IMR-90 (cell line): Measurements from ENCODE around the gene FAM171A1. TPM values are rescaled to one million over a fixed set of nuclear protein-coding genes. Genes with fewer than 3 reads are reported as not detected.

Experiments used
- ATAC-seq: fragments of 200-7000 bp; cut with Tn5 transposase; 2 replicates; pipeline ENCODE4 v1.9.1; 2020; ENCODE audit warnings: low read depth, mild to moderate bottlenecking, moderate library complexity
- BruUV-seq: library from RNA; stranded (reverse); fragments of 400-500 nt; replicated peaks from 2 replicates; lab custom pipeline; 2021; lab: Mats Ljungman, UMichigan
- CTCF ChIA-PET: fragments of 300-600 bp; formaldehyde crosslinking; extraction: SDS; loops from one replicate; lab custom pipeline; 2021; ENCODE audit warnings: antibody characterized with exemption; lab: Yijun Ruan, JAX
- POLR2A ChIA-PET: fragments of 300-600 bp; sonication (Branson Sonifier 250); formaldehyde crosslinking; loops from one replicate; lab custom pipeline; 2022; ENCODE audit warnings: antibody characterized with exemption; ENCODE audit not compliant: unreplicated experiment; lab: Charles Lee
- DNase-seq: peaks from one replicate; pipeline ENCODE4 v3.0.0; 2013
- H2AFZ ChIP-seq: replicated peaks from 2 replicates; pipeline ENCODE3; 2013; ENCODE audit warnings: low read length, mild to moderate bottlenecking; ENCODE audit not compliant: poor library complexity
- H2AK5ac ChIP-seq: 2 replicates; pipeline ENCODE4 v1.6.1; 2013; ENCODE audit warnings: low read depth, low read length, inconsistent platforms
- H2AK9ac ChIP-seq: replicated peaks from 2 replicates; pipeline ENCODE3; 2013; ENCODE audit warnings: mild to moderate bottlenecking, low read depth, low read length, moderate library complexity; ENCODE audit not compliant: poor library complexity
- H2BK120ac ChIP-seq: 2 replicates; pipeline ENCODE4 v1.6.1; 2013; ENCODE audit warnings: low read depth, low read length, inconsistent platforms
- H2BK15ac ChIP-seq: 3 replicates; pipeline ENCODE4 v1.6.1; 2013; ENCODE audit warnings: low read depth, low read length, inconsistent platforms
- H2BK20ac ChIP-seq: 2 replicates; pipeline ENCODE4 v1.6.1; 2013; ENCODE audit warnings: low read depth, mild to moderate bottlenecking, inconsistent platforms, low read length, moderate library complexity
- H2BK5ac ChIP-seq: 2 replicates; pipeline ENCODE4 v1.6.1; 2013; ENCODE audit warnings: mild to moderate bottlenecking, low read depth, low read length, inconsistent platforms; ENCODE audit not compliant: poor library complexity, severe bottlenecking
- H3K14ac ChIP-seq: replicated peaks from 2 replicates; pipeline ENCODE4 v1.6.1; 2013; ENCODE audit warnings: low read depth, low read length, inconsistent platforms
- H3K18ac ChIP-seq: 2 replicates; pipeline ENCODE4 v1.6.1; 2013; ENCODE audit warnings: low read depth, low read length, control low read depth
- H3K23ac ChIP-seq: 2 replicates; pipeline ENCODE4 v1.6.1; 2013; ENCODE audit warnings: low read depth, low read length, inconsistent platforms
- H3K27ac ChIP-seq: 2 replicates; pipeline ENCODE4 v1.5.1; 2013; ENCODE audit warnings: mild to moderate bottlenecking, control low read depth, low read length; ENCODE audit not compliant: insufficient read depth
- H3K27me3 ChIP-seq: 2 replicates; pipeline ENCODE4 v1.6.1; 2013; ENCODE audit warnings: low read length; ENCODE audit not compliant: control insufficient read depth, insufficient read depth
- H3K36me3 ChIP-seq: 2 replicates; pipeline ENCODE4 v1.6.1; 2013; ENCODE audit warnings: low read length, mixed read lengths; ENCODE audit not compliant: control insufficient read depth, insufficient read depth
- H3K4ac ChIP-seq: 2 replicates; pipeline ENCODE4 v1.6.1; 2013; ENCODE audit warnings: low read depth, low read length, inconsistent platforms
- H3K4me1 ChIP-seq: 2 replicates; pipeline ENCODE4 v1.6.1; 2013; ENCODE audit warnings: low read length, mixed read lengths; ENCODE audit not compliant: control insufficient read depth, insufficient read depth
- H3K4me2 ChIP-seq: 2 replicates; pipeline ENCODE4 v1.6.1; 2013; ENCODE audit warnings: low read depth, mild to moderate bottlenecking, control low read depth, low read length, moderate library complexity
- H3K4me3 ChIP-seq: 2 replicates; pipeline ENCODE4 v1.5.1; 2013; ENCODE audit warnings: low read depth, mild to moderate bottlenecking, control low read depth, low read length, moderate library complexity; ENCODE audit not compliant: insufficient read depth
- H3K56ac ChIP-seq: 2 replicates; pipeline ENCODE4 v1.6.1; 2013; ENCODE audit warnings: low read length, inconsistent platforms; ENCODE audit not compliant: insufficient read depth; ENCODE audit errors: extremely low read depth
- H3K79me1 ChIP-seq, 2 experiments: 2 replicates each; pipeline ENCODE4 v1.6.1; 2013; ENCODE audit warnings: low read length in 2 of 2, inconsistent platforms in 1 of 2, low read depth in 1 of 2
- H3K9ac ChIP-seq: 2 replicates; pipeline ENCODE4 v1.6.1; 2013; ENCODE audit warnings: low read depth, low read length, control low read depth
- H3K9me1 ChIP-seq: 2 replicates; pipeline ENCODE4 v1.6.1; 2013; ENCODE audit warnings: low read length, inconsistent platforms; ENCODE audit not compliant: insufficient read depth
- H3K9me3 ChIP-seq: 2 replicates; pipeline ENCODE4 v1.6.1; 2013; ENCODE audit warnings: low read length; ENCODE audit not compliant: control insufficient read depth, insufficient read depth
- H4K20me1 ChIP-seq: 2 replicates; pipeline ENCODE4 v1.6.1; 2013; ENCODE audit warnings: low read length, inconsistent platforms; ENCODE audit not compliant: insufficient read depth
- H4K5ac ChIP-seq: 2 replicates; pipeline ENCODE4 v1.6.1; 2013; ENCODE audit warnings: mild to moderate bottlenecking, low read depth, low read length, control low read depth
- H4K8ac ChIP-seq, 2 experiments: 2 replicates each; pipeline ENCODE4 v1.6.1; 2013; ENCODE audit warnings: low read depth in 2 of 2, low read length in 2 of 2, control low read depth in 1 of 2, inconsistent platforms in 1 of 2
- H4K91ac ChIP-seq: 2 replicates; pipeline ENCODE4 v1.6.1; 2013; ENCODE audit warnings: low read depth, low read length, inconsistent platforms; ENCODE audit not compliant: insufficient read depth
- CEBPB ChIP-seq: IDR thresholded peaks from 2 replicates; pipeline ENCODE4 v1.6.1; 2012; ENCODE audit warnings: low read depth, low read length, improper control_type of control experiment
- FOS ChIP-seq: fragments of 150-350 bp; IDR thresholded peaks from 2 replicates; pipeline ENCODE4 v1.6.1; 2016; ENCODE audit warnings: low read depth, low read length
- NFE2L2 ChIP-seq: fragments of 150-350 bp; IDR thresholded peaks from 2 replicates; pipeline ENCODE4 v1.6.1; 2016; ENCODE audit warnings: low read depth, mild to moderate bottlenecking, low read length
- RFX5 ChIP-seq: IDR thresholded peaks from 2 replicates; pipeline ENCODE4 v1.8.0; 2012; ENCODE audit warnings: low read depth, mild to moderate bottlenecking, low read length, moderate library complexity
- SMC3 ChIP-seq: fragments of 150-350 bp; IDR thresholded peaks from 2 replicates; pipeline ENCODE4 v1.6.1; 2016; ENCODE audit warnings: low read depth, mild to moderate bottlenecking, antibody characterized with exemption, low read length, moderate library complexity
- WGBS, 2 experiments: methylation state at CpG; one replicate each; pipeline versions ENCODE4 v1.1.5 to v1.1.7; 2013; ENCODE audit warnings: missing lambda C conversion rate in 2 of 2; ENCODE audit not compliant: insufficient read length in 1 of 2; ENCODE audit errors: extremely low coverage in 2 of 2; 5-methylcytosine and 5-hydroxymethylcytosine counted together
- dilution Hi-C: fragments of 300-500 bp; cut with HindIII; formaldehyde crosslinking; loops from one replicate; pipeline ENCODE4 v1.14.3; 2018; ENCODE audit warnings: low sequenced_read_pairs; ENCODE audit not compliant: unreplicated experiment
- in situ Hi-C: fragments of 300-500 bp; cut with MboI; formaldehyde crosslinking; loops from 3 replicates; pipeline ENCODE4 v1.14.3; 2019; ENCODE audit warnings: low sequenced_read_pairs, inconsistent platforms, mixed read lengths
- intact Hi-C: fragments of 100-400 bp; cut with micrococcal nuclease; formaldehyde crosslinking; loops from 2 replicates; pipeline ENCODE4 v1.10.0; 2022
- polyA plus RNA-seq, 3 experiments: library from polyadenylated mRNA; depleted of rRNA; stranded (reverse); fragments of >200 nt; gene quantifications; 2 replicates each; pipeline ENCODE4 v1.2.3, GENCODE V29; 2012; ENCODE audit warnings: low replicate concordance in 1 of 3
- total RNA-seq: library from RNA; depleted of rRNA; stranded (reverse); fragments of >200 nt; gene quantifications from 2 replicates; pipeline ENCODE4 v1.2.3, GENCODE V29; 2012
- TF ChIP-seq, protein P1 (sequence below): conservative IDR thresholded peaks from 2 replicates; pipeline ENCODE4 v1.5.1; 2012; ENCODE audit warnings: mild to moderate bottlenecking, low read depth, low read length, improper control_type of control experiment
- TF ChIP-seq, protein P2 (sequence below): fragments of 150-350 bp; IDR thresholded peaks from 2 replicates; pipeline ENCODE4 v1.6.1; 2016; ENCODE audit warnings: low read depth, mild to moderate bottlenecking, low read length, moderate library complexity, borderline replicate concordance

Gene FAM171A1
- total and polyA plus RNA-seq, 2 of the 4 experiments (the other 2 are of a cell fraction) = 20.3 to 30.6 TPM

DNA sequence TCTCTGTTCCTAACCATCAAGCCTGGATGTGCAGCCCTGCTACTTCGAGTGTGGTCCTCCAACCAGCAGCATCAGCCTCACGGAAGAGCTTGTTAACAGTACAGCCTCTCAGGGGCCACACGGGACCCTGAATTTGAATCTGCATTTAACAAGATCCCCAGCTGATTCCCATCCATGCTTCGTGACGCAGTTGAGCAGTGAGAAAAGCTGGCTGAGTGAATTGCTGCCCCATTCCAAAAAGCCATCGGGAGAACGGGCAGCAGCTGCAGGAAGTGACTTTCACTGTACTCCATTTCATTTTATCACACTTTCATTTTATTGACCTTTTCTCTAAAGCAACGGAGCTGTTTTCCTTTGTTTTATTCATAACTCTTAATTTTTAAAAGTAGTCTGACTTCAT lies 22.5 kb downstream of the FAM171A1 start:
- no peak for TF ChIP-seq CEBPB
- TF ChIP-seq, protein P1, sequence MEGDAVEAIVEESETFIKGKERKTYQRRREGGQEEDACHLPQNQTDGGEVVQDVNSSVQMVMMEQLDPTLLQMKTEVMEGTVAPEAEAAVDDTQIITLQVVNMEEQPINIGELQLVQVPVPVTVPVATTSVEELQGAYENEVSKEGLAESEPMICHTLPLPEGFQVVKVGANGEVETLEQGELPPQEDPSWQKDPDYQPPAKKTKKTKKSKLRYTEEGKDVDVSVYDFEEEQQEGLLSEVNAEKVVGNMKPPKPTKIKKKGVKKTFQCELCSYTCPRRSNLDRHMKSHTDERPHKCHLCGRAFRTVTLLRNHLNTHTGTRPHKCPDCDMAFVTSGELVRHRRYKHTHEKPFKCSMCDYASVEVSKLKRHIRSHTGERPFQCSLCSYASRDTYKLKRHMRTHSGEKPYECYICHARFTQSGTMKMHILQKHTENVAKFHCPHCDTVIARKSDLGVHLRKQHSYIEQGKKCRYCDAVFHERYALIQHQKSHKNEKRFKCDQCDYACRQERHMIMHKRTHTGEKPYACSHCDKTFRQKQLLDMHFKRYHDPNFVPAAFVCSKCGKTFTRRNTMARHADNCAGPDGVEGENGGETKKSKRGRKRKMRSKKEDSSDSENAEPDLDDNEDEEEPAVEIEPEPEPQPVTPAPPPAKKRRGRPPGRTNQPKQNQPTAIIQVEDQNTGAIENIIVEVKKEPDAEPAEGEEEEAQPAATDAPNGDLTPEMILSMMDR = no peak
- TF ChIP-seq FOS = no peak
- no peak for TF ChIP-seq NFE2L2
- TF ChIP-seq RFX5 = no peak
- TF ChIP-seq, protein P2, sequence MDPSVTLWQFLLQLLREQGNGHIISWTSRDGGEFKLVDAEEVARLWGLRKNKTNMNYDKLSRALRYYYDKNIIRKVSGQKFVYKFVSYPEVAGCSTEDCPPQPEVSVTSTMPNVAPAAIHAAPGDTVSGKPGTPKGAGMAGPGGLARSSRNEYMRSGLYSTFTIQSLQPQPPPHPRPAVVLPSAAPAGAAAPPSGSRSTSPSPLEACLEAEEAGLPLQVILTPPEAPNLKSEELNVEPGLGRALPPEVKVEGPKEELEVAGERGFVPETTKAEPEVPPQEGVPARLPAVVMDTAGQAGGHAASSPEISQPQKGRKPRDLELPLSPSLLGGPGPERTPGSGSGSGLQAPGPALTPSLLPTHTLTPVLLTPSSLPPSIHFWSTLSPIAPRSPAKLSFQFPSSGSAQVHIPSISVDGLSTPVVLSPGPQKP = no peak
- TF ChIP-seq SMC3 = no peak
- H3K79me1 ChIP-seq = peaks cover 15 to 51% of the 10 kb centered on the region in 2 experiments; a peak in 2 of 4 replicates
- H3K14ac ChIP-seq = peak overlapping the region; percentile 22; the same call in 1 of the 2 replicates
- peak overlapping the region; percentile 21; the same call in 1 of the 2 replicates for H3K9ac ChIP-seq
- H2AK5ac ChIP-seq = no peak overlapping the region
- H3K9me3 ChIP-seq = no peaks in the 10 kb centered on the region
- WGBS, 2 experiments = 53% methylated on average over 3 of the region's 8 CpGs; no CpG with 5 or more reads in 1 of the 2 experiments
- H3K4me1 ChIP-seq = peaks cover 1% of the 10 kb centered on the region; the same call in 1 of the 2 replicates
- no TSS peak for BruUV-seq
- H3K27me3 ChIP-seq = 0 out of 2 replicates have a peak, but pooled peaks cover 2% of the 10 kb centered on the region
- H2BK5ac ChIP-seq = no peak overlapping the region
- no peak overlapping the region for H2BK15ac ChIP-seq
- POLR2A ChIA-PET = no interaction called here
- H3K4ac ChIP-seq = no peak overlapping the region
- H2BK120ac ChIP-seq = no peak overlapping the region
- H2AK9ac ChIP-seq = peak overlapping the region; percentile 77
- H2BK20ac ChIP-seq = no peak overlapping the region
- H4K8ac ChIP-seq = peak overlapping the region in 1 of 2 experiments; percentile 54; a peak in 1 of 4 replicates
- dilution Hi-C loops (no loop called here), in situ Hi-C loops (no loop called here), intact Hi-C loops (no loop called here)
- H3K56ac ChIP-seq = no peak overlapping the region
- peak overlapping the region; percentile 77 for H3K4me2 ChIP-seq
- no peak overlapping the region for H4K91ac ChIP-seq
- peak overlapping the region; percentile 22 for H3K4me3 ChIP-seq
- ATAC-seq (peak; percentile 54), DNase-seq (peak; percentile 41)
- 0 out of 2 replicates have a peak overlapping the region, but pooled peaks have one; percentile 59 for H3K23ac ChIP-seq
- H3K18ac ChIP-seq = no peak overlapping the region; the same call in 1 of the 2 replicates
- no peak overlapping the region; the same call in 1 of the 2 replicates for H4K5ac ChIP-seq
- no peaks in the 10 kb centered on the region; the same call in none of the 2 replicates for H3K9me1 ChIP-seq
- CTCF ChIA-PET = interaction anchor here (1.2 kb wide), 1 partner anchor 22 kb away, joined by 4 read pairs; the partner anchor contains the start of gene FAM171A1
- no peaks in the 10 kb centered on the region for H3K36me3 ChIP-seq
- no peak overlapping the region for H3K27ac ChIP-seq
- H2AFZ ChIP-seq = peak overlapping the region; percentile 71
- H4K20me1 ChIP-seq = peaks cover 21% of the 10 kb centered on the region; the same call in 1 of the 2 replicates
